Stimulated activated CD8-positive, alpha-beta memory T cell treated with anti-CD3 and anti-CD28 coated beads, Interleukin-7, amount 100 ng/mL, for 4 hours (primary cell): Measurements from ENCODE around the gene JAZF1.

Source experiments
- DNase-seq, 2 donors: peaks; one replicate each; pipeline ENCODE4 v3.0.0-alpha.2; 2020; ENCODE audit warnings: low read depth in 2 of 2

Gene JAZF1

DNA sequence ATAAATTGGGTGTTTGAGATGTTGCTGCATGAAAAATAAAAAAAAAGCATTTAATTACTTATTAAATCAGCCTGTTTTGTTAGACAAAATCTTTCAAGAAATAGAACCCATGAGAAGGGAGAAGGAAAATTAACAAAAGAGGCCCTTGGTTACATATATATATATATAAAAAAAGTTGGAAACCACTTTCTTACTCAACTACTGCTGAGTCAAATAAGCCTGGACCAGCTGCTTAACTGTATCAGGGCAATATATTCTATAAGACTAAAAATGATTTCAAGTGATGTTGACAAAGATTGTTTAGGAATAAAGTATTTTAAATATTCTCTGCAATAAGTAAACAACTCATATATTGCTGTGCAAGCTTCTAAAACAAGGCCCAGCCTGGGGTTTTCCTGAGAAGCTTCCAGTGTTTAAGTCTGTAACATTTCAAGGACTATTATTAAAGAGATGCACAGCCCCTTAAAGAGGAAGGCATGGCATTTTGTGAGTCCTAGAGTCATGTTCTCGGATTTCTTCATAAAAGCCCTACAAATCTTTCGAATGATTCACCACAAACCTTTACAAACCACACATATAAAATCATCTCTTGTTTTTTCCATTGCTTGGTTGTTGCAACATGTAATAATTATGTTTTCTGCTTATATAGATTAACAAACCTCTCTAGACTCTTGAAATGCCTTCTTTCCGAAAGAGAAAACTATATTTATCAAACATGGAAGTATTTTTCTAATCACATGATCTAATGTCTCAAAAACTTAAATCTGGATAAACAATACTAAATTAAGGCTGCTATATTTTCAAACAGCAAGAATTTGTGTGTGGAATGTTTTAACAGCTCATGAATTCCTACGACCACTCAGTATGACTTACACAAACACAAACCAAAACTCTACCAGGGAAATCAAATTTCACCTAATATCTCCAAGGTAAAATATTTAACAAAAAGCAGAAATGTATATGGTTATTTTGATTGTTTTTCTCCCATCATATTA, 14.3 kb downstream of the JAZF1 start:
- DNase-seq = no peak

- no peak for DNase-seq
These were observed 15.3 kb downstream of the JAZF1 start for GRCh38 chr7:28165261-28165660.

DNA sequence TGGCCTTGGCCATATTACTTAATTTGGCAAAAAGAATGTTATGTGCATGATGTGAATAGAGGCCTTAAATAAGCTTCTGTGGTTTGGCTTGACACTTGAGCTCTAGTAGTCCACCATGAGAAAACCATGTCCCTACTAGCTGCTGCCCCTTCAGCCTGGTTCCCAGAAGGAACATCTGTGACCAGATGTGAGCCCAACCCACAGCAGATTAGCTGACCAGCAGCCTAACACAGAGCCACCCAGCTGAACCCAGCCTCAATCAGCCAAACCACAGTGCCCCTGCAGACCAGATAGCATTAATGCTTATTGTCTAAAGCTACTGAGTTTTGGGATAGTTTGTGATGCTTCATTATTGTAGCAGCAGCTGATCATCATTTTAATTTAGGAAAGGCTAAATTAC, 16.6 kb downstream of the JAZF1 start:
- DNase-seq = no peak

DNA sequence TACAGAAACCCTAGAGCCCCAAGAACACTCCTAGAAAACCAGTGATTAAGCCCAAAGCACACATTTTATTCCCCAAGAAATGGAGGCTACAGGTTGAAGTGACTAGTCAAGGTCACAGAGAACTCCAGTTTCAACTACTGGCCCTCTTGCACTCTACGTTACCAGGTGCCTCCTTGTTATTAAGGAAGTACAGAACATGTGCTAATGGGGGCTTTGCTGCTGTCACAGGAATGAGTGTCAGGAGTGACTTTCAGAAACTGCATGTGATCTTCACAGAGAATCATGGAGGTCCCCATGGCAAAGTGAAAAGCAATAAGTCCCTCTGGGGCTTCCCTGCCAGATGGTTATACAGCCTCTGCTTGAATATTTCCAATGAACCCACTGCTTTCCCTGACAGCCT, 19.3 kb downstream of the JAZF1 start:
- DNase-seq = no peak

DNA sequence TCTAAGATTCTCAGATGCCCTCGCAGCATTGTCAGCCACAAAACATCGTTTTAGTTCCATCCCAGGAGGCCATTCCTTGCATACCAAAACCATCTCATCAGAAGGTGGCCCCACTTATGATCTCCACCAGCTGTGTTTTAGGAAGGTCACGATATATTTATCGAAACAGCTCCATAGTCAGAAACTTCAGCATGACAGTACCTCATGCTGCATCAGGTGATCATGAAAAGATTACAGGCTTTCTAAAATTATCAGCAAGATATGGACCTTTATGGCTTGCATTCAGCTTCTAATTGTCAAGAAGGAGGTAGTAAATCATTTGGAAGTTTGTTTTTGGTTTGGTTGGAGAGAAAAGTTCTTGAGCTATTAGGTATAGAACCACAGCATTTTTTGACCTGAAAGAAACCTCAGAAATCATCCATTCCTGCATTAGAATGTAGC, 20.0 kb downstream of the JAZF1 start:
- no peak for DNase-seq

- no peak for DNase-seq
These were observed 22.7 kb downstream of the JAZF1 start for GRCh38 chr7:28157831-28158416.

GRCh38 chr7:28157076-28157745, 23.4 kb downstream of the JAZF1 start:
- no peak for DNase-seq

- no peak for DNase-seq
These were observed 24.2 kb downstream of the JAZF1 start for GRCh38 chr7:28156401-28156800.

- DNase-seq = no peak
These were observed 24.6 kb downstream of the JAZF1 start for GRCh38 chr7:28155964-28156363.

DNA sequence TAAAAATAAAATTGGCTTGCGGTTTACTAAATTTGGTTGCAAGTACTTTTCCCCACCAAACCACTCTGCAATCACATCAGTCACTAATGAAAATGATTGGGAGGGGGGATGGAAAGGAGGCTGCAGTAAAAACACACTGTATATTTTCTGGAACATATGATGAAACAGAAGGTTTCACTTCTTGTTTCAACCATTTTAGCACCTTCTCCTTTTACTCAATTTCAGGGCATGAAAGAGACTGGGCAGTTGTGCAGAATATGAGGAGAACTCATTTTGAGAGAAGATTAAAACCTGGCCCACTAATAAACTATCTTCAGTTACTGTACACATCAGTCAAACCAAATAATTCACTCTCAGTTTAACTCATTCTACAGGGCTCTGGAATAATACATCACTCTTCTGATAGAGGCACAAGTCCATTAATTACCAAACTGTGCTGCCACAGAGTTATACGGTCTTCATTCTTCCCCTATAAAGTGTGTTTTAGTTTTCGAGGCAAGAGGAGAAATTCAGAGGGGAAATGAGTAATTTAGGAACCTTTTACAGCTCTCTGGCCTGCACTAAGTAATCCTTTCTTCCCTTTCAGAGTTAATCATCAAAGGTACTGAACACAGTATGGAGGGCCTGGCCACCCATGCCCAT, 25.5 kb downstream of the JAZF1 start:
- DNase-seq = no peak

DNA sequence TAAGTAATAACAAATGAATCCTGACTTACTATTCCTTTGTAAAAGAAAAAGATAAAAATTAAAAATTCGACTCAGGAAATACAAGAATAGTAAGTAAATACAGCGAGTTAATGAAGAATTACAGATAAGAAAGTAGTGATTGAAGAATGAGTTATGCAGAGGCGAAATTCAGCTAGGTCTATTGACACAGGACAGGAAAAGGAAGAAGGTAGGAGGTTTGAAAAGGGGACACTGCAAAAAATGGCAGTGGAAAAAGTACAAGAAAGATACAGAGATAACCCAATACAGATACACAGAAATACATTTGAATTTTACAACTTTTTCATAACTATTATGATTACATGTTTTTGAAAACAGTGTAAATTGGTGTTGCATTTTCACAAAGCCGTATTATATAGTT, 28.0 kb downstream of the JAZF1 start:
- no peak for DNase-seq

- DNase-seq = no peak
These were observed 28.6 kb downstream of the JAZF1 start for GRCh38 chr7:28151965-28152364.

GRCh38 chr7:28149291-28150101, 31.1 kb downstream of the JAZF1 start:
- no peak for DNase-seq

GRCh38 chr7:28145931-28146330, 34.7 kb downstream of the JAZF1 start:
- DNase-seq = no peak

DNA sequence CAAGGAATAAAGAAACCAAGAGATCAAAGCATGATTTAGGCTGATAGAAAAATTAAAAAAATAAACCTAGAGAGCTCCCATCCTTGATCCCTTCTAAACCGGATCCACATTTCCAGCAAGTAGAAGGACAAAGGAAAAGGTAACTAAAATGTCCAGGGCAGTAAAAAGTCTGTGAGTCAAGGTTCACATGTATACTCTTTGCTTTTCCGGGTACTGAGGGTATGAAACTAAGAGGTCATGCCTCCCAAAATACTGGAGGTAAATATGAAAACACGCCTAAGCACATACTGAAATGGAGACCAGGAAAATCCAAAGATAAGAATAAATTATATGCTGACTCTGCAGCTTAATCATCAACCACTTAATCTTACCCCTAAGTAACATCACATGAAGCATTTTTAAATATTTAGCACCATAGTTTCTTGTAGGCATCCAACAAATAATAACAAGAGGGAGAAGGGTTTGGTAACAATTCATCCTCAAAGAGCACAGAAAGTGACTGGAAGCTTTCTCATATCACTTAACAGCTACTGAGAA, 35.4 kb downstream of the JAZF1 start:
- DNase-seq = no peak

GRCh38 chr7:28144266-28144665, 36.3 kb downstream of the JAZF1 start:
- DNase-seq = no peak

- no peak for DNase-seq
These were observed 37.9 kb downstream of the JAZF1 start for GRCh38 chr7:28142650-28143049.

DNA sequence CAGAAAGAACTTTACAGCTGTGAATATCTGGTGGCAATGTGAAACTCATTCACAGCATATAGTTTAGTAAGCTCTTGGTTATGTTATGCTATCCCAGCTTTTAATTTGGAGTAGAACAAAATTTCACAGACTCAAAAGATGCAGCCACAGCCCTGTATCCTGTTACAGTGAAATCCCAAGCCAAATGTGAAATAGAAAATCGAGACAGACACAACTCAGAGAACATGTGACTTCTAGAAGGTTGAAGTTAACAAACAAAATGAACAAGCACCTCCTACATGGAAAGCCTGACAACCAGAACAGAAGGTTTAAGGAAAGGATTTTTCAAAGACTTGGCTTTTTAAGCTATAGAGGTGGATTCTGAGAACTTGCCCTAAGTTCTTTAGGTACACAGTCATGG, 39.6 kb downstream of the JAZF1 start:
- no peak for DNase-seq

DNA sequence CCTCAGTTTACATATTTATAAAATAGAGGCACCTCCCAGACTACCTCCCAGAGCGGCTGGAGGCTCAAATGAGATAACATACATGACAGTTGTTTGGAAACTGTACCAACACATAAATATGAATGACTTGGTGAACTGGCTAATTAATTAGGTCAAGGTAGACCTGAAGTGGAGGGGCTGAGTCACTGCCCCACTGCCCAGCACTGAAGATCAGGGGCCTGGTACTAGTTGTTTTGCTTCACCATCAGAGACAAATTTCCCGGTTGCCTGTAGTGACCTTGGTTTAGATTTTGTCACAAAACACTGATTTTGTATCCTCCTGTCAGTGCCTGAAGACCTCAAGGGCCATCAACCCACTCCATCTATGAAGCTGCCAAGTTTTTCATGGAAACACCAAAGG, 41.8 kb downstream of the JAZF1 start:
- no peak for DNase-seq

DNA sequence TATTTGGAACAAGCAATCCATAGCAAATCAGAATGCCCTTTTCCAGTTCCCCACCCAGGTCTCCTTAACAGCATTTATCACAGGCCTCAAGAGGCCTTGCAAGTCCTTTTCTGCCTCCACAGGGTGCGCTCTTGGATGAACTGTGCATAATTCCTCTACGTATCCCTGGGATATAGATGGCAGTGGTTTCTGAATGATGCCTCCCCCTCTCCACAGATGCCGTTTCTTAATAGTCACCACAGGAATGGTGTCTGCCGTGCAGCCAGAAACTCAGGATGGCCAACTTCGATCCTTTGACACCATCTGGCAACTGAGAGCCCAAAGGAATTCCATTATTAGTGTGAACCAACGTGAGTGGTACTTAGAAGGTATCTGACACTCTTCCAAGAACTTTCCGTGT, 43.1 kb downstream of the JAZF1 start:
- no peak for DNase-seq

- no peak for DNase-seq
These were observed 43.7 kb downstream of the JAZF1 start for GRCh38 chr7:28136885-28137284.
